Measurements from ENCODE around the gene AMBRA1. TPM values are rescaled to one million over a fixed set of nuclear protein-coding genes. Genes with fewer than 3 reads are reported as not detected.

AMBRA1 gene
- total and polyA plus RNA-seq, 2 experiments from 2014 or later: 10.5 to 52.7 TPM

DNA sequence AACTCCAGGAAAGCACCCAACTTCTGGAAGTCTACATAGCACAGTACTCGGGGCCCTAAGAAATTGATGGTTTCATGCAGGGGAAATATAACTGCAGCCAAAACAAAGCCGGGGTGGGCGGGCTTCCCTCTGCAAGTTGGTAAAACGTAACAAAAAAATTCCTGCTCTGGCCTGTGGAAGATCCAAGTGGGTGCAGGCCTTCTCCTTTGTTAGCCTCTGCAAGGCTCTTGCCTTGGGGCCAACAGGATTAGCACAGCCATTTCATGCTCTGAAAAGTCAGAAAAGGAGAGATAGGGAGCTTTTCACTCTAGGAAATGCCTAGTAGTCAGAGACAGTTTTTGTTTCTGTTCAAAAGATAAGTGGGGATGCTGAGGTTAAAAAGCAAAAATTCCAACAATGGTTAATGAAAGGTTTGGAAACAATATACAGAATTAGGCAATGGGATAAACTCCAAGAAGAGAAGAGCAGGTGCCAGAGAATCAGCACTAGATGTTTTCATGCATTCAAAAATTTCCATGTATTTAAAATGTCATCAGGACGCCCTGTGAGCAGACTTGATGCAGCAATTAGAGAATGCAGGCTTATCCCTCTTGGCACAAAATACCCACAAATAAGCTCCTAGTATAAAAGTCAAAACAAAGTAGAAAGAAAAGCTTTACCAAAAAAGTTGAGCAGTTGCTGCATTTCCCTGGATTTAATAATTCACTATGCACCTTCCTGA lies 130.0 kb downstream of the AMBRA1 start:
- Histone ChIP-seq H3K27me3 (no peaks in the 10 kb centered on the region), H3K9me3 (ENCODE audit: low read depth) (no peaks in the 10 kb centered on the region), H3K27ac (no peak overlapping the region), H3K36me3 (no peaks in the 10 kb centered on the region), H3K4me1 (ENCODE audit: low read depth) (no peaks in the 10 kb centered on the region), H3K4me3 (no peak overlapping the region)
- TF ChIP-seq, protein P1, sequence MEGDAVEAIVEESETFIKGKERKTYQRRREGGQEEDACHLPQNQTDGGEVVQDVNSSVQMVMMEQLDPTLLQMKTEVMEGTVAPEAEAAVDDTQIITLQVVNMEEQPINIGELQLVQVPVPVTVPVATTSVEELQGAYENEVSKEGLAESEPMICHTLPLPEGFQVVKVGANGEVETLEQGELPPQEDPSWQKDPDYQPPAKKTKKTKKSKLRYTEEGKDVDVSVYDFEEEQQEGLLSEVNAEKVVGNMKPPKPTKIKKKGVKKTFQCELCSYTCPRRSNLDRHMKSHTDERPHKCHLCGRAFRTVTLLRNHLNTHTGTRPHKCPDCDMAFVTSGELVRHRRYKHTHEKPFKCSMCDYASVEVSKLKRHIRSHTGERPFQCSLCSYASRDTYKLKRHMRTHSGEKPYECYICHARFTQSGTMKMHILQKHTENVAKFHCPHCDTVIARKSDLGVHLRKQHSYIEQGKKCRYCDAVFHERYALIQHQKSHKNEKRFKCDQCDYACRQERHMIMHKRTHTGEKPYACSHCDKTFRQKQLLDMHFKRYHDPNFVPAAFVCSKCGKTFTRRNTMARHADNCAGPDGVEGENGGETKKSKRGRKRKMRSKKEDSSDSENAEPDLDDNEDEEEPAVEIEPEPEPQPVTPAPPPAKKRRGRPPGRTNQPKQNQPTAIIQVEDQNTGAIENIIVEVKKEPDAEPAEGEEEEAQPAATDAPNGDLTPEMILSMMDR (IDR thresholded peaks at IDR 0.05; ENCODE audit: low read depth, low read length): no peak
- no peak for DNase-seq (ENCODE audit: low read depth in 1 of 2, low spot score in 1 of 2)

DNA sequence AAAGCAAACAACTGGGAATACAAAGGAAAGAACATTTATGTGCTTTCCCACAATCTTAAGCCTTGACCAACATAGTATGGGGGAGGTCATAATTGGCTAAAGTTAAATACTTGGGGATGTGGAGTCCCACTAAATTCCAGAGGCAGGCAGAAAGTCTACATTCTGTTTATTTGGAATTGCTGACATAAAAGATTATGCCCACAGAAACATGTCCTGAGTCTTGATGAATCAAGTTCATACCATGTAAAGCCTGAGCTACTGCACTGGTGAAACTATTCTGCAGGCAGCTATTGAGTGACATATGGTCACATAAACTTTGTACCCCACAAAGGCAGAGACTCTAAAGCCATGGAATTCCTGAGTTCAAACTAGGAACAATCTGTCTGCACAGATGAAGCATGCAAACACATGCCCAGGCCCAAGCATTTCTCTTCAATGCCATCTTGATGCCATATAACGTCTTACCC lies 132.3 kb downstream of the AMBRA1 start:
- H3K4me3 ChIP-seq: no peak overlapping the region
- no peaks in the 10 kb centered on the region for H3K27me3 ChIP-seq
- DNase-seq (ENCODE audit: low read depth in 1 of 2, low spot score in 1 of 2): no peak
- peaks cover 4% of the 10 kb centered on the region for H3K4me1 ChIP-seq (ENCODE audit: low read depth)
- H3K9me3 ChIP-seq (ENCODE audit: low read depth): no peaks in the 10 kb centered on the region
- H3K27ac ChIP-seq: no peak overlapping the region
- H3K36me3 ChIP-seq: no peaks in the 10 kb centered on the region
- TF ChIP-seq, protein P1 (IDR thresholded peaks at IDR 0.05; ENCODE audit: low read depth, low read length): no peak

DNA sequence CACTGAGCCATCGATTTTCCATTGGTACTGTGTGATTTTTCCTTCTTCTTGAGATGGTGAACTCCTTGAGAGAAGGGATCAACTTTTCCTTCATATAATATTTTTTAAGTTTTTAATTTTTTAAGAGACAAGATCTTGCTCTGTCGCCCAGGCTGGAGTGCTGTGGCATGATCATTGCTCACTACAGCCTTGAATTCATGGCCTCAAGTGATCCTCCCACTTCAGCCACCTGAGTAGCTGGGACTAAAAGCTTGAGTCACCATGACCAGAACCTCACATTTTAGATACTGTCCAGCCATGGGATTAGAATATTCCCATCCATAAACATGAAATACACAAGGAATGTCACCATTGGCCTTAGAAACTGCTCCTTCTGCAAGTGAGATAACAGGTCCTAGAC lies 135.3 kb downstream of the AMBRA1 start:
- Histone ChIP-seq H3K4me3 (no peak overlapping the region), H3K27ac (no peak overlapping the region), H3K36me3 (no peaks in the 10 kb centered on the region), H3K4me1 (ENCODE audit: low read depth) (peaks cover 4% of the 10 kb centered on the region), H3K9me3 (ENCODE audit: low read depth) (no peaks in the 10 kb centered on the region), H3K27me3 (no peaks in the 10 kb centered on the region)
- TF ChIP-seq, protein P1 (IDR thresholded peaks at IDR 0.05; ENCODE audit: low read depth, low read length): no peak
- DNase-seq (ENCODE audit: low read depth in 1 of 2, low spot score in 1 of 2): no peak

DNA sequence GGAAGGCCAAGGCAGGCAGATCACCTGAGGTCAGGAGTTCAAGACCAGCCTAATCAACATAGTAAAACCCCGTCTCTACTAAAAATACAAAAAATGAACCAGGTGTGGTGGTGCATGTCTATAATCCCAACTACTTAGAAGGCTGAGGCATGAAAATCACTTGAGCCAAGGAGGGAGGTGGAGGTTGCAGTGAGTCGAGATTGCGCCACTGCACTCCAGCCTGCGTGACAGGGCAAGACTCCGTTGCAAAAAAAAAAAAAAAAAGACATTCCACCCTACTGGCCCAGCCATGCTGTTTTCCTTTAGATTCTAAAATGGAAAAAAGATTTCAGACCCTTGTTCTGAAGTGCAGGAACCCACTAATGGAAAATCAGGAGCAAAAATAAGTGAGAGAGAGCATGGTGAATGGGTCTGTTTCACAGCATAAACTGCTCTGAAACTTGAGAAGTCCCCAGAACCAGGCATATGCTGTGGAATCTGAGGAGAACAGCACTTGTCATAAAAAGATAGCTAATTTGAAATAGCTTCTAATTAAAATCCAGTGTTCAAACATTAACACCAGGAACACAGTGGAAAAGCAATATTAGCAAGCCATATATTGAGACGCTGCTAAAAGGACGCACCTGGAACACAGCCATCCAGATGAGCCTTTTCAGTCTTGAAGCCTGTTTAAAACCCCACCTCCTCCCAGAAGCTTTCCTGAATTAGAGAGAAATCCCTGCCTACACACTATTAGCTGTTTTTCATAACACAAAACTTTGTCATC lies 136.0 kb downstream of the AMBRA1 start:
- Histone ChIP-seq H3K4me3 (no peak overlapping the region), H3K27ac (no peak overlapping the region), H3K36me3 (no peaks in the 10 kb centered on the region), H3K27me3 (no peaks in the 10 kb centered on the region), H3K9me3 (ENCODE audit: low read depth) (no peaks in the 10 kb centered on the region), H3K4me1 (ENCODE audit: low read depth) (peaks cover 4% of the 10 kb centered on the region)
- TF ChIP-seq, protein P1 (IDR thresholded peaks at IDR 0.05; ENCODE audit: low read depth, low read length): no peak
- peak in 1 of 2 donors; percentile 54 for DNase-seq (ENCODE audit: low read depth in 1 of 2, low spot score in 1 of 2)

DNA sequence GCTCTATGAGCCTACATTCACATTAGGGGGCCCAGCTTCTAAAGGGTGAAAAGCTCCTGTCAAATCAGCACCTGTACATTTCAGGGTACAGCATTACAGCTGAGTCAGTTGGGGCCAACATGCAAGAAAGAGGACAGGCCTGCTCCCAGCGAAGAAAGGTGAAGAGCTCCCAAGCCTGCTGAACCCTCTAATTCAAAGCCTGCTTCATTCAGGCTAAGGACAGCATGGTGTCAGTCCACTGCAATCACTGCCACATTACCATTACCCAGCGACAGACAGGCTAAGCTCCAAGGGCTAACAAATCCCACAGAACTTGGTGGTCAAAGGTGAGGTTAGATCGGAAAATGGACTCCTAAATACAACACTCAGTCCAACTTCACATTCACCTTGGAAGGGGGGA lies 136.8 kb downstream of the AMBRA1 start:
- Histone ChIP-seq H3K36me3 (no peaks in the 10 kb centered on the region), H3K27ac (no peak overlapping the region), H3K4me1 (ENCODE audit: low read depth) (peaks cover 4% of the 10 kb centered on the region), H3K4me3 (no peak overlapping the region), H3K27me3 (no peaks in the 10 kb centered on the region), H3K9me3 (ENCODE audit: low read depth) (no peaks in the 10 kb centered on the region)
- no peak for DNase-seq (ENCODE audit: low read depth in 1 of 2, low spot score in 1 of 2)
- TF ChIP-seq, protein P1 (IDR thresholded peaks at IDR 0.05; ENCODE audit: low read depth, low read length): no peak

Measured in cardiac muscle cell (in vitro differentiated cells and primary cell).